Breast epithelium (tissue), 4 donors: ENCODE measurements around the gene RSU1. TPM values are rescaled to one million over a fixed set of nuclear protein-coding genes. Genes with fewer than 3 reads are reported as not detected.

Experiments
- DNase-seq, 2 donors: peaks; one replicate each; pipeline ENCODE4 v3.0.0-alpha.2; 2019; ENCODE audit warnings: low spot score in 2 of 2
- H3K27ac ChIP-seq, 2 donors: fragments of 200-600 bp; sonication (generic) in 1 of 2; one replicate each; pipeline ENCODE4 v1.5.1; 2016 to 2019; ENCODE audit warnings: mild to moderate bottlenecking in 1 of 2
- H3K27me3 ChIP-seq, 2 donors: fragments of 200-600 bp; sonication (generic) in 1 of 2; one replicate each; pipeline versions ENCODE4 v1.5.1 to v1.6.0; 2017 to 2019; ENCODE audit warnings: control low read depth in 1 of 2, mild to moderate bottlenecking in 1 of 2
- H3K36me3 ChIP-seq: fragments of 200-600 bp; one replicate; pipeline ENCODE4 v1.5.1; 2019
- H3K4me1 ChIP-seq, 2 donors: fragments of 200-600 bp; sonication (generic); one replicate each; pipeline ENCODE4 v1.5.1; 2016 to 2019; ENCODE audit warnings: control low read depth in 1 of 2
- H3K4me3 ChIP-seq, 3 donors: fragments of 200-600 bp; sonication (generic); 1 replicate in 2 of 3; 2 replicates in 1 of 3; pipeline ENCODE4 v1.5.1; 2016 to 2019; ENCODE audit warnings: mild to moderate bottlenecking in 3 of 3, moderate library complexity in 2 of 3
- H3K9me3 ChIP-seq, 2 donors: fragments of 200-600 bp; sonication (generic) in 1 of 2; one replicate each; pipeline ENCODE4 v1.5.1; 2016 to 2019; ENCODE audit warnings: control low read depth in 1 of 2
- CTCF ChIP-seq, 3 donors: fragments of 450-650 bp; IDR thresholded peaks; one replicate each; pipeline ENCODE4 v1.5.1; 2016 to 2017; ENCODE audit warnings: antibody characterized with exemption in 3 of 3, mild to moderate bottlenecking in 3 of 3, moderate library complexity in 3 of 3
- POLR2A ChIP-seq: fragments of 450-650 bp; IDR thresholded peaks from one replicate; pipeline ENCODE4 v1.6.1; 2016; ENCODE audit warnings: antibody characterized with exemption, mild to moderate bottlenecking, moderate library complexity
- POLR2AphosphoS5 ChIP-seq, 3 donors: sonication (generic); formaldehyde crosslinking; IDR thresholded peaks; one replicate each; pipeline ENCODE4 v1.6.1; 2017; ENCODE audit warnings: antibody characterized with exemption in 3 of 3
- intact Hi-C: fragments of 100-400 bp; cut with DNase I; formaldehyde crosslinking; loops from one replicate; pipeline ENCODE4 v1.15.1; 2023; ENCODE audit warnings: low total_unique reads
- total RNA-seq, 3 donors: library from RNA; depleted of rRNA; stranded (reverse); fragments of >200 nt; gene quantifications; one replicate each; pipeline ENCODE4 v1.1.0, GENCODE V29; 2016

RSU1 gene
- total RNA-seq, 3 donors from 2014 or later = 60.9 to 74.1 (median 63.6) TPM

- Histone ChIP-seq H3K27ac (no peak overlapping the region), H3K4me1 (no peaks in the 10 kb centered on the region), H3K4me3 (no peak overlapping the region), H3K27me3 (no peaks in the 10 kb centered on the region), H3K36me3 (no peaks in the 10 kb centered on the region), H3K9me3 (no peaks in the 10 kb centered on the region)
- no peak for DNase-seq
- TF ChIP-seq POLR2A = no peak
- TF ChIP-seq POLR2AphosphoS5 (IDR thresholded peaks at IDR 0.05) = no peak
- TF ChIP-seq CTCF (IDR thresholded peaks at IDR 0.05) = no peak
- intact Hi-C loops = no loop called here
These were observed 40.2 kb upstream of the RSU1 start for GRCh38 chr10:16857419-16857818.

GRCh38 chr10:16856567-16856966, 39.3 kb upstream of the RSU1 start:
- Histone ChIP-seq H3K4me1 (no peaks in the 10 kb centered on the region), H3K27ac (peak overlapping the region; percentile 2 to 3), H3K9me3 (no peaks in the 10 kb centered on the region), H3K27me3 (no peaks in the 10 kb centered on the region), H3K4me3 (no peak overlapping the region), H3K36me3 (no peaks in the 10 kb centered on the region)
- intact Hi-C loops = no loop called here
- TF ChIP-seq CTCF (IDR thresholded peaks at IDR 0.05) = no peak
- TF ChIP-seq POLR2A = no peak
- no peak for TF ChIP-seq POLR2AphosphoS5 (IDR thresholded peaks at IDR 0.05)
- no peak for DNase-seq

DNA sequence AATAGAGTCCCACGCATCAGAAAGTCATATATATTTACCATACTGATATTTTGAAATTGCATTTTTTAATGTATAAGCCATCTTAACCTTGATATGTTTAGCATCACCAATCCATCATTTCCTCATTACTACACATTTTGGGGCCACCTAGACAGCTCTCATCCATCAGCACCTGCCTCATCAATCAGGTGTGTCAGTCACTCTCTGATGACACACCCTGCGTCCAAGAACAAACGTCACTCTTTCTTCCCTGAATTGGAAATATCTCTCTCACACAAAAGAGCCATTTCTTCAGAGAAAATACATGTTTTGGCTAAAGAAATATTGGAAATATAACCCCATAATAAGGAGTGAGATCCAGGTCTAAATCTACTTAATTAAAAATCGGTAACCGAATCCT, 38.9 kb upstream of the RSU1 start:
- intact Hi-C loops = no loop called here
- Histone ChIP-seq H3K9me3 (no peaks in the 10 kb centered on the region), H3K4me1 (no peaks in the 10 kb centered on the region), H3K36me3 (no peaks in the 10 kb centered on the region), H3K4me3 (no peak overlapping the region), H3K27me3 (no peaks in the 10 kb centered on the region), H3K27ac (peak overlapping the region; percentile 2 to 3)
- DNase-seq = no peak
- TF ChIP-seq POLR2AphosphoS5 (IDR thresholded peaks at IDR 0.05) (no peak), POLR2A (no peak), CTCF (IDR thresholded peaks at IDR 0.05) (no peak)

DNA sequence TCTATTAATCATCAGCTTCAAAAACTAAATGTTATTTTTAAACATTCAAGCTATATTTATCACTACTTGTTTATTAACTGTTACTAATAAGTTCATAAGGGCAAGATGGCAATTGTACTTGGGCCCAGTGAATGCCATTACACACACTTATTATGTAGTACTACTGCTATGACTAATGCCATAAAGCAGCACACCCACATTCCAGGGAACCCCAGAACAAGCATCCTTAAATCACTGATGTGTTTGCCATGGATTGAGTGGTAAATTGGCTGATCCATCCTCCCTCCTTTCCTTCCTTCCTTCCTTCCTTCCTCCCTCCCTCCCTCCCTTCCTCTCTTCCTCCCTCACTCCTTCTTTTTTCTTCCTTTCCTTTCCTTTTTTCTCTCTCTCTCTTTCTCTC, 37.4 kb upstream of the RSU1 start:
- H3K9me3 ChIP-seq = no peaks in the 10 kb centered on the region
- no peak overlapping the region for H3K27ac ChIP-seq
- intact Hi-C loops = no loop called here
- DNase-seq = no peak
- H3K4me3 ChIP-seq = no peak overlapping the region
- no peaks in the 10 kb centered on the region for H3K27me3 ChIP-seq
- TF ChIP-seq CTCF (IDR thresholded peaks at IDR 0.05) (no peak), POLR2AphosphoS5 (IDR thresholded peaks at IDR 0.05) (no peak), POLR2A (no peak)
- no peaks in the 10 kb centered on the region for H3K36me3 ChIP-seq
- H3K4me1 ChIP-seq = no peaks in the 10 kb centered on the region

DNA sequence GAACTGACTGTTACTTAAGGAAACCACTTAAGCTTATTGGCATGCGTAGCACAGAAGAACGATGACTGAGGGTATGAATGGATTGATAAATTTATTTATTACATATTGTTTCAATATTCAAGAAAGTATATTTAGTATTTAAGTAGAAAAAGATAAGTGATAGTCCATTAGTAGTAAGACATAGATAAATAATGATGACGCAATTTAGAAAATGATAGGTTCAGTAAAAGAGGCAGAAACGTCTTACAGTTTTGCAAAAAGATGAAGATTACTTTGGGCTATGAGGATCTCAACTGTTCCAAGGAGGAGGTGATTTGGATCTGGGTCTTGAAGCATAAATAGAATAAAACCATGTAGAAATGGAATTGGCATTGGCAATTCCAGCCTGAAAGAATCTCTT, 36.6 kb upstream of the RSU1 start:
- Histone ChIP-seq H3K27ac (no peak overlapping the region), H3K4me1 (no peaks in the 10 kb centered on the region), H3K27me3 (no peaks in the 10 kb centered on the region), H3K36me3 (no peaks in the 10 kb centered on the region), H3K4me3 (no peak overlapping the region), H3K9me3 (no peaks in the 10 kb centered on the region)
- intact Hi-C loops = no loop called here
- no peak for DNase-seq
- TF ChIP-seq POLR2A (no peak), CTCF (IDR thresholded peaks at IDR 0.05) (no peak), POLR2AphosphoS5 (IDR thresholded peaks at IDR 0.05) (no peak)
